GM06990 (cell line): ENCODE data around the gene ITGB5.

ENCODE experiments used
- DNase-seq: peaks from one replicate; pipeline ENCODE4 v3.0.0-alpha.2; 2011; ENCODE audit not compliant: insufficient read length; ENCODE audit errors: extremely low read depth
- H3K27me3 ChIP-seq: replicated peaks from 2 replicates; pipeline ENCODE4 v1.6.0; 2011; ENCODE audit warnings: low read length; ENCODE audit not compliant: control insufficient read depth, insufficient read depth
- H3K36me3 ChIP-seq: 2 replicates; pipeline ENCODE4 v1.5.1; 2011; ENCODE audit warnings: low read length; ENCODE audit not compliant: control insufficient read depth, insufficient read depth
- H3K4me3 ChIP-seq: replicated peaks from 2 replicates; pipeline ENCODE4 v1.5.1; 2011; ENCODE audit warnings: low read depth, mild to moderate bottlenecking, control low read depth, low read length
- TF ChIP-seq, protein P1 (sequence below): IDR thresholded peaks from 2 replicates; pipeline ENCODE4 v1.5.1; 2011; ENCODE audit warnings: low read length, control low read depth, mild to moderate bottlenecking, inconsistent platforms; ENCODE audit not compliant: insufficient read depth, poor library complexity, severe bottlenecking

ITGB5 gene

DNA sequence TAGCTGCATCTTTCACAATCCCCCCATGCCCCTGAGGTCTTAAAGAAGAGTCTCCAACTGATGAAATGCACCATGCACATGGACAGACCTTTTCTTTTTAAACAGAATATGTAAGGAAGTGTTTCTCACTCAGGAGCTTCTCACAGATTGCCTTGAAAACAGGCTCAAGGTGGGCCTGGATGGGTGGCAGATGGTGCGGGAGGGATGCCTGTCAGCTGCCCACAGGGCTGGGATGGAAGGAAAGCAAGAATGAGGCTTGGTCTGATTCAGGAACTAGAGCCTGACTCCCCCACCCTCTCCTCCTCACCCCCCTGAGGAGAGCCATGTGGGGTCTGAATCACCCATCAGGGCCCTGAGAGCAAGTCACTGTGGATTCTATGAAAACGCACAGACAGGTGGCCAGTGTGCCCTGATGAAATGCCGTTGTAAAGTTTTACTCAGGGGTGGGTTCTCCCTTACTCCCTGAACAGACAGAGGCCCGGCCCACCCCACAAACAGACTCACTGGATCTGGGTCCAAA, 89.7 kb downstream of the ITGB5 start:
- Histone ChIP-seq H3K4me3 (no peak overlapping the region), H3K36me3 (peaks cover 1% of the 10 kb centered on the region; the same call in 1 of the 2 replicates), H3K27me3 (no peaks in the 10 kb centered on the region)
- TF ChIP-seq, protein P1, sequence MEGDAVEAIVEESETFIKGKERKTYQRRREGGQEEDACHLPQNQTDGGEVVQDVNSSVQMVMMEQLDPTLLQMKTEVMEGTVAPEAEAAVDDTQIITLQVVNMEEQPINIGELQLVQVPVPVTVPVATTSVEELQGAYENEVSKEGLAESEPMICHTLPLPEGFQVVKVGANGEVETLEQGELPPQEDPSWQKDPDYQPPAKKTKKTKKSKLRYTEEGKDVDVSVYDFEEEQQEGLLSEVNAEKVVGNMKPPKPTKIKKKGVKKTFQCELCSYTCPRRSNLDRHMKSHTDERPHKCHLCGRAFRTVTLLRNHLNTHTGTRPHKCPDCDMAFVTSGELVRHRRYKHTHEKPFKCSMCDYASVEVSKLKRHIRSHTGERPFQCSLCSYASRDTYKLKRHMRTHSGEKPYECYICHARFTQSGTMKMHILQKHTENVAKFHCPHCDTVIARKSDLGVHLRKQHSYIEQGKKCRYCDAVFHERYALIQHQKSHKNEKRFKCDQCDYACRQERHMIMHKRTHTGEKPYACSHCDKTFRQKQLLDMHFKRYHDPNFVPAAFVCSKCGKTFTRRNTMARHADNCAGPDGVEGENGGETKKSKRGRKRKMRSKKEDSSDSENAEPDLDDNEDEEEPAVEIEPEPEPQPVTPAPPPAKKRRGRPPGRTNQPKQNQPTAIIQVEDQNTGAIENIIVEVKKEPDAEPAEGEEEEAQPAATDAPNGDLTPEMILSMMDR = no peak
- no peak for DNase-seq

DNA sequence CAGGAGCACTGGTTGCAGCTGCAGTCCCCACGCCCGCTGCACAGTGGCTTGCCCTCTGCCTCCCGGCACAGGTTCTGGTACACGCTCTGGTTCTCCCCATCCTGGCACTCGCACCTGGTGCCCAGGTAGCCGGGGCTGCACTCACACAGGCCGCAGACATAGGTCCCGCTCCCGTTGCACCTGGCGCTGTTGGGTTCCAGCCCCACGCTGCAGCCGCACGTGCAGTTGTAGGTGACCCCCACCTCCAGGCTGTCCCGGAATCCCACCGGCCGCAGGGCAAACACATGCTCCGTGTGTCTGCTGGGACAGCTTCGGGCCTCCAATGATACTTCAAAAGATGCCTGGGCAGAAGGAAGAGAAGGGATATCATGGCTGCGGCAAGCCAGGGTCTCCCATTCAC, 90.7 kb downstream of the ITGB5 start:
- Histone ChIP-seq H3K36me3 (peaks cover 1% of the 10 kb centered on the region; the same call in 1 of the 2 replicates), H3K27me3 (no peaks in the 10 kb centered on the region), H3K4me3 (no peak overlapping the region)
- no peak for DNase-seq
- TF ChIP-seq, protein P1 = no peak

DNA sequence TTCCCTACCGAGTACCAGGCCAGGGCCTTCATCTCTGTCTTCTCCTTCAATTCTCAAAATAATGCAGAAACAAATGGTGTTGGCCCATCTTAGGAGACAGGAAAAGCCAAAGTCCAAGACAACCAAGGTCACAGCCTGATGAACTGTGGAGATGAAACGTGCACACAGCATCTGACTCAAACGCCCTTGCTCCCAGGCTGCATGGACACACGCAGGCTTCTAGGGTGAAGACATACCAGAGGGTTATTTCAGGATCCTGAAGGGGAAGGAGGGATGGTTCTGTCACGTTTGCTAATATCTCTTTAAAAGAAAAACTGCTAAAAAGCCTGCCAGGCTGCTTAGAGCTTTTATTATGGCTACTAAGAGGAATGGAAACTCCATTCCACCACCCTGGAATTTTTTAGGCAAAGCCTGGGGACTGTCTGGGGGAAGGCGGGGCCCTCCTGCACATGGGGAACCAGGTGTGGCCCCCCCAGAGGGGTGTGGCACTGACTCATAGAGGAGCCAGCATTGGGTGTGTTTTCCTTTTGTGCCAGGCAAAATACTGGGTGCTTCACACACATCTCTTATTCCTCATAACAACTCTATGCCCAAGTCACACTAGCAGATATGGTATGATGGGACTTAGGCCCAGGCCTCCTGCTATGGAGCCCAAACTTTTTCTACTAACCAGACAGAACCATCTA, 94.0 kb downstream of the ITGB5 start:
- H3K36me3 ChIP-seq = peaks cover 1% of the 10 kb centered on the region; the same call in 1 of the 2 replicates
- DNase-seq = no peak
- no peaks in the 10 kb centered on the region for H3K27me3 ChIP-seq
- TF ChIP-seq, protein P1 = no peak
- H3K4me3 ChIP-seq = no peak overlapping the region

DNA sequence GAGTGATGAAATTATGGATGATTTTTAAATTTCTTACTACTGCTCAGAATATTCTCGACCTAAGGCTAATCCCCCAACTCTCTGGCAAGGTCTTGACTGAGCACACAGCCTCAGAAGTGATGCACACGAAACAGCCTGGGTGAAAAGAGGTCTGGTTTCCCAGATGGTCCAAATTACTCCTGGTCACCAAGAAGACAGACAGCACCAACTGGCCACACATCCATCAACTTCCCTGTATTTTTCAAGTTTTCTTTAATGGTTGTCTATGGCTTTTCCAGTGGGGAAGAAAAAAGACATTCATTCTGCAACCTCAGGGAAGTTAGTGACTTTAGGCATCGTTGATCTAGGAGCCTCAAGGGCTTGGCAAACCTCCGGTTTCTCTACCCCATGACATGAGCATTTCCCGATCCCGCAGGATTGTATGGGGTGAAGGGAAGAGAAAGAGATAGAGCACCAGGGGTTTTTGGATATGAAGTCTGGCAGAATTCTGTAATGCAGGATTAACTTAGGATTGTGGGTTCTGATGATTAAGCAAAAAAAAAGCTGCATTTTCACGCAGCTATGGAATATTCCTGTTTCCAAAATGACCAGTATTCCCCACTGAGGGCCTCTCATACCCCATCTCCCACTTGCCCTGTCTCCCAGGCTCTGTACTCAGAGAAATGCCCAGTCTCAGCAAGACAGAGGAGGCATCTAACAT, 94.7 kb downstream of the ITGB5 start:
- no peaks in the 10 kb centered on the region for H3K27me3 ChIP-seq
- H3K4me3 ChIP-seq = no peak overlapping the region
- no peak for DNase-seq
- peaks cover 1% of the 10 kb centered on the region; the same call in 1 of the 2 replicates for H3K36me3 ChIP-seq
- TF ChIP-seq, protein P1 = no peak

DNA sequence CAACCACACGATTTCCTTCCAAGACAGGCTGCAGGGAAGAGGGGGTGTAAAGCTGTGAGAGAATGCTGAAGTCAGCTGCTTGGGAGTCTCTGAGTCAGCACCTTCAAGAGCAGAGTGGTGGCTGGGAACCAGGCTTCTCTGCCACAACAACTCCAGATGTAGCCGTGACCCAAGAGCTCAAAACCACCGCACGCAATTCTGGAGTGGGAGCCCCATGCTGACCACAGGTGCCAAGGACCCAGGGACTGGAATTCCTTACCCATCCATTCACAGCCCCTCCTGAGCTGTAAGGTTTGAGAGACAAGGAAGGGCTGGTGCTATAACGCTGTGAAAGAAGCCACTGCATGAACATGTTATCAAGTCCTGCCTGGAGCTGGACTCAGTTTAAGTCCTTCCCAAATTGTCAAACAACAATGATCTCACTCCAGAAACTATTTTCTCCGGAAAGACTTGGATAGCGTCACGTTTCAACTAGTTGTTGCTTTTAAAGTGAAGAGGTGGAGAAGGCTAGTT, 95.5 kb downstream of the ITGB5 start:
- DNase-seq = no peak
- Histone ChIP-seq H3K27me3 (no peaks in the 10 kb centered on the region), H3K4me3 (no peak overlapping the region), H3K36me3 (peaks cover 1% of the 10 kb centered on the region; the same call in 1 of the 2 replicates)
- TF ChIP-seq, protein P1 = no peak
